Measurements from ENCODE around the gene TRMT61B. TPM values are rescaled to one million over a fixed set of nuclear protein-coding genes. Genes with fewer than 3 reads are reported as not detected.

TRMT61B gene
- total RNA-seq, 1 donor from 2014 or later: 13.4 TPM

- no peak for DNase-seq (ENCODE audit: low read depth)
Observed at GRCh38 chr2:28855977-28856376, 14.1 kb downstream of the TRMT61B start.

- DNase-seq (ENCODE audit: low read depth): no peak
Observed at GRCh38 chr2:28855193-28855592, 14.9 kb downstream of the TRMT61B start.

GRCh38 chr2:28842042-28842441 is 28.1 kb downstream of the TRMT61B start:
- DNase-seq (ENCODE audit: low read depth): no peak

- DNase-seq (ENCODE audit: low read depth): no peak
Observed at GRCh38 chr2:28838971-28839370, 31.1 kb downstream of the TRMT61B start.

- no peak for DNase-seq (ENCODE audit: low read depth)
Observed at GRCh38 chr2:28835781-28836180, 34.3 kb downstream of the TRMT61B start.

- no peak for DNase-seq (ENCODE audit: low read depth)
Observed at GRCh38 chr2:28833740-28834470, 36.2 kb downstream of the TRMT61B start.

- no peak for DNase-seq (ENCODE audit: low read depth)
Observed at GRCh38 chr2:28828382-28828781, 41.7 kb downstream of the TRMT61B start.

GRCh38 chr2:28824870-28825269 is 45.2 kb downstream of the TRMT61B start:
- no peak for DNase-seq (ENCODE audit: low read depth)

GRCh38 chr2:28824207-28824606 is 45.9 kb downstream of the TRMT61B start:
- no peak for DNase-seq (ENCODE audit: low read depth)

- DNase-seq (ENCODE audit: low read depth): no peak
Observed at GRCh38 chr2:28822036-28822435, 48.1 kb downstream of the TRMT61B start.

GRCh38 chr2:28821295-28821958 is 48.7 kb downstream of the TRMT61B start:
- DNase-seq (ENCODE audit: low read depth): peak; percentile 73

GRCh38 chr2:28818053-28818452 is 52.1 kb downstream of the TRMT61B start:
- DNase-seq (ENCODE audit: low read depth): no peak

GRCh38 chr2:28810384-28811285 is 59.5 kb downstream of the TRMT61B start, which contains the start of gene SPDYA:
Gene SPDYA (plus strand): TSS chr2:28810834. CDS start chr2:28816015, 5,181 bp downstream.
- peak; percentile 50 for DNase-seq (ENCODE audit: low read depth)

GRCh38 chr2:28809927-28810326 is 60.2 kb downstream of the TRMT61B start:
- DNase-seq (ENCODE audit: low read depth): no peak

GRCh38 chr2:28802975-28803429 is 67.1 kb downstream of the TRMT61B start:
- DNase-seq (ENCODE audit: low read depth): no peak

- peak; percentile 41 for DNase-seq (ENCODE audit: low read depth)
Observed at GRCh38 chr2:28801726-28802125, 68.4 kb downstream of the TRMT61B start.

Other genes starting within 250 kb of the TRMT61B start
- 570 and 578 TPM in 2 replicates for gene PPP1CB, start 118.5 kb downstream of the TRMT61B start, total RNA-seq
- gene SPDYA, start 59.5 kb downstream of the TRMT61B start, total RNA-seq: 0.69 and 3.5 TPM in 2 replicates
- 93.1 and 107 TPM in 2 replicates for gene WDR43, start 24.4 kb upstream of the TRMT61B start, total RNA-seq
- not detected in 2 replicates for gene TOGARAM2, start 111.0 kb upstream of the TRMT61B start, total RNA-seq
- gene PCARE, start 204.2 kb upstream of the TRMT61B start, total RNA-seq: not detected in 2 replicates
- gene CLIP4, start 245.1 kb upstream of the TRMT61B start, total RNA-seq: 63.9 and 72.1 TPM in 2 replicates

All from renal cortical epithelial cell (primary cell).